Measurements from ENCODE around the gene IGF2.

Gene IGF2

GRCh38 chr11:2153581-2154194 lies 14.5 kb upstream of the IGF2 start:
- DNase-seq = no peak

GRCh38 chr11:2151500-2152257 lies 12.5 kb upstream of the IGF2 start:
- DNase-seq = peak; percentile 43

GRCh38 chr11:2149864-2150847 lies 11.0 kb upstream of the IGF2 start:
- peak; percentile 49 for DNase-seq

GRCh38 chr11:2149460-2149859 lies 10.3 kb upstream of the IGF2 start:
- no peak for DNase-seq

- DNase-seq = no peak
Measured at GRCh38 chr11:2148595-2148994, 9.4 kb upstream of the IGF2 start.

- DNase-seq = no peak
Measured at GRCh38 chr11:2147391-2147790, 8.2 kb upstream of the IGF2 start.

GRCh38 chr11:2146051-2146450 lies 6.9 kb upstream of the IGF2 start:
- DNase-seq = no peak

- DNase-seq = no peak
Measured at GRCh38 chr11:2144544-2145248, 5.5 kb upstream of the IGF2 start.

GRCh38 chr11:2143799-2144543 lies 4.8 kb upstream of the IGF2 start:
- no peak for DNase-seq

GRCh38 chr11:2143477-2143798 lies 4.2 kb upstream of the IGF2 start:
- no peak for DNase-seq

- DNase-seq = peak; percentile 19
Measured at GRCh38 chr11:2142762-2143202, 3.6 kb upstream of the IGF2 start.

- no peak for DNase-seq
Measured at GRCh38 chr11:2142300-2142759, 3.1 kb upstream of the IGF2 start.

GRCh38 chr11:2140411-2141400 lies 1.5 kb upstream of the IGF2 start:
- no peak for DNase-seq

GRCh38 chr11:2139621-2140337 lies 590 bp upstream of the IGF2 start:
- no peak for DNase-seq

GRCh38 chr11:2138431-2139122 lies 612 bp downstream of the IGF2 start:
- no peak for DNase-seq

GRCh38 chr11:2138068-2138430 lies 1.1 kb downstream of the IGF2 start:
- no peak for DNase-seq

GRCh38 chr11:2137202-2138067 lies 1.8 kb downstream of the IGF2 start:
- DNase-seq = peak; percentile 28

- DNase-seq = no peak
Measured at GRCh38 chr11:2136952-2137201, 2.3 kb downstream of the IGF2 start.
